Erythroblast (primary cell): ENCODE results near the gene PTPRT.

Experiments
- GATA1 ChIP-seq: IDR thresholded peaks from 2 replicates; pipeline ENCODE4 v1.6.1; 2011; ENCODE audit warnings: low read depth, mild to moderate bottlenecking, control low read depth, low read length, moderate library complexity
- POLR2A ChIP-seq: IDR thresholded peaks from 2 replicates; pipeline ENCODE4 v1.6.1; 2011; ENCODE audit warnings: mild to moderate bottlenecking, low read length

GRCh38 chr20:42914302-42914701, 275.4 kb downstream of the PTPRT start:
- TF ChIP-seq POLR2A (no peak), GATA1 (no peak)
